Upper lobe of left lung (tissue), 4 donors: ENCODE results near the gene SLC29A3.

ENCODE experiments used
- CTCF ChIP-seq, 6 experiments: fragments of 450-650 bp in 4 of 6; fragments of 200-600 bp in 2 of 6; sonication (generic) in 2 of 6; IDR thresholded peaks; one replicate each; pipeline ENCODE4 v1.5.1; 2016 to 2019; ENCODE audit warnings: antibody characterized with exemption in 6 of 6
- POLR2AphosphoS5 ChIP-seq, 2 donors: sonication (generic); formaldehyde crosslinking; IDR thresholded peaks; one replicate each; pipeline ENCODE4 v1.5.1; 2017; ENCODE audit warnings: antibody characterized with exemption in 2 of 2

GRCh38 chr10:71357792-71358265, 38.8 kb downstream of the SLC29A3 start:
- no peak for TF ChIP-seq CTCF (IDR thresholded peaks at IDR 0.05)
- TF ChIP-seq POLR2AphosphoS5 (IDR thresholded peaks at IDR 0.05) = no peak
